ENCODE measurements around the gene IL5.
"Not testable (repeated sequence)": the region's sequence is repeated elsewhere in the genome, so short reads cannot be mapped to it uniquely, and the experiment has no call there.

IL5 gene

GRCh38 chr5:132543472-132544201 is at the start of gene IL5:
IL5 (minus strand) TSS chr5:132543522; CDS start chr5:132543478, 44 bp downstream.
- no peak for DNase-seq

DNA sequence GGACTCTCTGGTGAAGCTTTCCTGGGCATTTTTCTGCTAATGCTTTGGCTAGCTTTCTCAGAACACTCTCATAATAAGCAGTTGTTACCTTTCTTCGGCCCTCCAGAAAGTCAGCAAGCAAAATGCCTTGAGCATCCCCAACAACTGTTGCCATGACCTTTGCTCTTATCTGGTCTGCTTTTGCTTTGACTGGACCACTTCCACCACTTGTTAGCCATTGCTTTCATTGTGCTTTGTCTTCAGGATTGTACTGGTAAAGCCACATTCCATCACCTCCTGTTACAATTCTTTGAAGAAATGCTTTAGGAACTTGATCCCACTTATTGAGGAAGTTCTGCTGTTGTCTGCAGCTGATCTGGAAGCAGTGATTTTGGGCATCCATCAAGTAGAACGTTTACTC is 49.2 kb upstream of the IL5 start:
- no peak for DNase-seq

GRCh38 chr5:132591145-132591544 is 47.8 kb upstream of the IL5 start:
- DNase-seq = no peak

DNA sequence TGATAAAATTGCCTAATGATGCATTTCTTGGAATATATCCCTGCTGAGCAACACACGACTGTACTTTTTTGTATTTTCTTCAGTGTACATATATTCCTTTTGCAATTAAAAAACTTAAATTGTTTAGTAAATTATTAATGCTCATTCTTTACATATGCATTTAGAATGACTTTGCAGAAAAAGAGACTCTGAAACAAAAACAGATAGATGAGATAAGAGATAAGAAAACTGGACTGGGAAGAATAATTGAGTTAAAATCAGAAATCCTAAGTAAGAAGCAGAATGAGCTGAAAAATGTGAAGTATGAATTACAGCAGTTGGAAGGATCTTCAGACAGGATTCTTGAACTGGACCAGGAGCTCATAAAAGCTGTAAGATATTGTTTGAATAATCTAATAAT is 46.1 kb upstream of the IL5 start:
- DNase-seq = no peak

GRCh38 chr5:132586063-132586462 is 42.7 kb upstream of the IL5 start:
- no peak for DNase-seq

DNA sequence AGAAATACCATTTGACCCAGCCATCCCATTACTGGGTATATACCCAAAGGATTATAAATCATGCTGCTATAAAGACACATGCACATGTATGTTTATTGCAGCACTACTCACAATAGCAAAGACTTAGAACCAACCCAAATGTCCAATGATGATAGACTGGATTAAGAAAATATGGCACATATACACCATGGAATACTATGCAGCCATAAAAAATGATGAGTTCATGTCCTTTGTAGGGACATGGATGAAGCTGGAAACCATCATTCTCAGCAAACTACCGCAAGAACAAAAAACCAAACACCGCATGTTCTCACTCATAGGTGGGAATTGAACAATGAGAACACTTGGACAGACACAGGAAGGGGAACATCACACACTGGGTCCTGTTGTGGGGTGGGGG is 41.2 kb upstream of the IL5 start:
- DNase-seq = not testable (repeated sequence)

- no peak for DNase-seq
These were observed 32.8 kb upstream of the IL5 start for GRCh38 chr5:132576123-132576522.

- no peak for DNase-seq
These were observed 23.3 kb upstream of the IL5 start for GRCh38 chr5:132566657-132567056.

- DNase-seq = not testable (repeated sequence)
These were observed 21.2 kb upstream of the IL5 start for GRCh38 chr5:132564555-132564954.

GRCh38 chr5:132561601-132562000 is 18.3 kb upstream of the IL5 start:
- DNase-seq = no peak

GRCh38 chr5:132559383-132560060 is 16.2 kb upstream of the IL5 start:
- no peak for DNase-seq

DNA sequence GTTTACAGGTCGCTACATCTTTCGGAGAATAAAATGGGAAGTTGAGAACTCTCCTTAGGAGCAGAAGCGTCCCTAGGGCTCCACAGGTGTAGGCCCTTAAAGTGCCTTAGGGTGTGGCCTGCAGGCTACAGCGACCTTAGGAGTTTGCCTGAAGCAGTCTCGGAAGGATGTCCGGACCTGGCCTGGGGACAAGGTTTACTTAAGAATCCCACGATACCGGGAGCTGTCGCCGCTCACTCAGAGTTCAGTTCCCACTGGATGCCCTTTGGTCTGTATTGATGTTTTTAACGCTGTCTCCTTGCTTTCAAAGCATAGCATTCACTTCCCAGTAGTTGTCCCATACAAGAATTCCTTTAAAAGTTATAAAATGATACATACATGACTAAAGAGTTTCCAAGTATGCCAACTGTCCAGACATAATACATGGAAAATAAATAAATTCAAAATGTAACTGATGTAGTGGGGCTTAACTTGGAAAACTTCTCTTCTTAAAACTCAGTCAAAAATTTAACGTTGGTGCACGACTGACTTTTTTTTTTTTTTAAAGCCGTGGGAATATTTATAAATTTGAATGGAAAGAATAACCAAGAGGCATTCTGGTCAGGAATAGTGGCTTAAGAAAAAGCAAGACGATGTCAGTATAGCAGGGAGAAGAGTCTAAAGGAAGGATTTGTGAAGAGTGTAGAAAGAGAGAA is 14.3 kb upstream of the IL5 start:
- no peak for DNase-seq

GRCh38 chr5:132556763-132557477 is 13.6 kb upstream of the IL5 start, which contains the start of gene RAD50:
RAD50 (plus strand) TSS chr5:132556977; CDS start chr5:132557325, 348 bp downstream.
- peak in 1 of 2 experiments; percentile 46 for DNase-seq

GRCh38 chr5:132556153-132556762 is 12.9 kb upstream of the IL5 start:
- no peak for DNase-seq

DNA sequence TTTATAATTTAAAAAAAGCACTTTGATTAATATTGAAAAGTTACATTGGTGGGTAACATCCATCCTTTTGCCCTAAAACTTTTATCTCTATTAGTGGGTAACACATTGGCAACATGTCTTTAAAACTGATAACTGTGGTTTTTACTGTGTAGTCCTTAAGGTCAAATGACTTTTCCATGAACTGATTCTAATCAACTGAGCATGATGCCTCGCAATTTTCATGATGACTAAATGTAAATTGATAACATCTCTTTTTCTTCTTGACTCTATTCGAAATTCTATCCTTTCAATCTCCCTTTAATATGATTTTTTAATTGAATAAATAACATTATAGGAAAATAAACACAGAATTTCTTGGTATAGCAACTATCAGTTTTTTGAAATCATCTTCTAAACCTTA is 6.3 kb upstream of the IL5 start:
- no peak for DNase-seq

GRCh38 chr5:132548834-132549233 is 5.5 kb upstream of the IL5 start:
- DNase-seq = not testable (repeated sequence)

DNA sequence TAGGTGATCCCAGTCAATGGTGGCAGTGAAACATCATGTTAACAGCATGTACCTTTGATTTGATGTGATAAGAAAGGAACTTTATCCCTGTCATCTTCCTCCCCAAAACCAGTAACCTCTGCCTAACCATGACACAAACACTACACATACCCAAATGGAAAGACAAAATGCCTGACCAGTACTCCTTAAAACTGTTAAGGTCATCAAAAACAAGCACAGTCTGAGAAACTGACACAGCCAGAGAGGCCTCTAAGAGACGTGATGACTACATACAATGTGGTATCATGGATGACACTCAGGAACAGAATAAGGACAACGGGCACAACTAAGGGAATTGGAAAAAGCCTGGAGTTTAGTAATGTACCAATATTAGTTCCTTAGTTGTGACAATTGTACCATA is 3.9 kb upstream of the IL5 start:
- DNase-seq = no peak

GRCh38 chr5:132546108-132546507 is 2.8 kb upstream of the IL5 start:
- DNase-seq = no peak

- DNase-seq = no peak
These were observed 2.6 kb downstream of the IL5 start for GRCh38 chr5:132540764-132541163.

GRCh38 chr5:132540149-132540548 is 3.2 kb downstream of the IL5 start:
- no peak for DNase-seq

GRCh38 chr5:132539716-132540115 is 3.6 kb downstream of the IL5 start:
- no peak for DNase-seq

DNA sequence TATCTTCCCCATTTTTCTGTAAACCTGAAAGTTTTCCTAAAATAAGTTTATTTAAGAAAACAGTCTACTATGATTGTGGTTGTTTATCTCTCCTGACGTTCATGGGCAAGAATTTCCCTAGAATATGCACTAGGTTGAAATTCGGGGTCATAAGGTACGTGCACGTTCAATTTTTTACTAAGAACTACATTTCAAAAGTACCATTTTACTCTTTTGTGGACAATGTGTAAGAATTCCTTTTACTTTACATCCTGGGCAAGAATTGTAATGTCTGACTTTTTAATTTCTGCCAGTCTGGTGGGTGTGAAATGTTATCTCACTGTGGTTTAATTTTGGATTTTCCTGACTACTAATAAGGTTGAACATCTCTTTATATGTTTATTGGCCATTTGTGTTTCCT is 12.4 kb downstream of the IL5 start:
- DNase-seq = no peak

Measured in cerebellar nuclear complex (tissue), 1 donor.